HUES6 (cell line): ENCODE data around the gene TICAM2.

Experiments
- H3K27ac ChIP-seq: 2 replicates; pipeline ENCODE4 v1.7.0; 2013; ENCODE audit warnings: low read depth, mild to moderate bottlenecking, low read length, inconsistent platforms
- H3K27me3 ChIP-seq: 2 replicates; pipeline ENCODE4 v1.6.1; 2013; ENCODE audit warnings: low read length; ENCODE audit not compliant: control insufficient read depth, insufficient read depth
- H3K36me3 ChIP-seq: 2 replicates; pipeline ENCODE4 v1.6.1; 2013; ENCODE audit warnings: low read length; ENCODE audit not compliant: control insufficient read depth, insufficient read depth
- H3K4me1 ChIP-seq: 2 replicates; pipeline ENCODE4 v1.6.1; 2013; ENCODE audit warnings: low read length; ENCODE audit not compliant: control insufficient read depth, insufficient read depth
- H3K4me3 ChIP-seq: 2 replicates; pipeline ENCODE4 v1.5.1; 2013; ENCODE audit warnings: low read depth, low read length
- H3K9ac ChIP-seq: one replicate; pipeline ENCODE4 v1.6.1; 2013; ENCODE audit warnings: mild to moderate bottlenecking, low read length
- H3K9me3 ChIP-seq: 2 replicates; pipeline ENCODE4 v1.6.1; 2013; ENCODE audit warnings: low read depth, low read length; ENCODE audit not compliant: control insufficient read depth, insufficient read depth

Gene TICAM2

DNA sequence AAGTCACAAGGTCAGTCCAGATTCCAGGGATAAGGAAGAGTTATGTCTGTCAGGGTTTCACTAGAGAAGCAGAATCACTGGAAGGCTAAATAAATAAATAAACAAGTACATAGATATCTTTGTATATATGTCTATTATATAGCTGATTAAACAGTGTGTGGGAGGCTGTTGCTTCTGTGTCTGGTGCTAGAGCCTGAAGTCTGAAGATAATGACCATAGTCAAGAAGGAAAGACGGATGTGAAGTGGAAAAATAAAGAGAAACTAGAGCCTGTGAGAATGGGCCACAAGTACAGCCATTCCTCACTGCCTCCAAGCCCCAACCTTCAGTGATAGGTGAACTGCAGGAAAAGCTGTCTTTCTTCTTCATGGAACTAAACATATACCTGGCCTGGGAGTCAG lies 27.6 kb upstream of the TICAM2 start:
- Histone ChIP-seq H3K36me3 (no peaks in the 10 kb centered on the region), H3K9ac (no peak overlapping the region), H3K27ac (no peak overlapping the region), H3K27me3 (no peaks in the 10 kb centered on the region), H3K4me1 (peaks cover 12% of the 10 kb centered on the region), H3K4me3 (no peak overlapping the region), H3K9me3 (no peaks in the 10 kb centered on the region)

DNA sequence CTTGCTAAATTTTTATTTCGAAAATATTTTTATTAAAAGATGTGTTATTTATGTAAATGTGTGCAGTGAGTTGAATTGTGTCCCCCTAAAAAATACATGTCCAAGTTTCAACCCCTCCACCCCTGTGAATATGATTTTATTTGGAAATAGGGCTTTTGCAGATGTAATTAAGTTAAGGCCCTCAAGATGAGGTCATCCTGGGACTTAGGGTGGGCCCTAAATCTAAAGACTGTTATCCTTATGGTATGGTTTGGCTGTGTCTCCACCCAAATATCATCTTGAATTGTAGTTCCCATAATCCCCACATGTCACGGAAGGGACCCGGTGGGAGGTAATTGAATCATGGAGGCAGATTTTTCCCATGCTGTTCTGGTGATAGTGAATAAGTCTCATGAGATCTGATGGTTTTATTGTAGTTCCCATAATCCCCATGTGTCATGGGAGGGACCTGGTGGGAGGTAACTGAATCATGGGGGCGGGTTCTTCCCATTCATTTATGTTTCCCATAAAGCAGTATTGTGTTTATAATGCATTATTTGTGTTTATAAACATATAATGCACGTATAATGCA lies 25.1 kb upstream of the TICAM2 start:
- no peak overlapping the region for H3K27ac ChIP-seq
- H3K4me1 ChIP-seq: peaks cover 16% of the 10 kb centered on the region
- H3K9me3 ChIP-seq: no peaks in the 10 kb centered on the region
- no peaks in the 10 kb centered on the region for H3K27me3 ChIP-seq
- peaks cover 3% of the 10 kb centered on the region; the same call in 1 of the 2 replicates for H3K36me3 ChIP-seq
- no peak overlapping the region for H3K9ac ChIP-seq
- H3K4me3 ChIP-seq: no peak overlapping the region

- Histone ChIP-seq H3K9ac (peak overlapping the region; percentile 97), H3K9me3 (no peaks in the 10 kb centered on the region), H3K36me3 (peaks cover 5% of the 10 kb centered on the region; the same call in 1 of the 2 replicates), H3K4me1 (peaks cover 19% of the 10 kb centered on the region), H3K27ac (no peak overlapping the region; the same call in 1 of the 2 replicates), H3K27me3 (no peaks in the 10 kb centered on the region), H3K4me3 (peak overlapping the region; percentile 94)
Measured at GRCh38 chr5:115626445-115626823, 24.2 kb upstream of the TICAM2 start.

DNA sequence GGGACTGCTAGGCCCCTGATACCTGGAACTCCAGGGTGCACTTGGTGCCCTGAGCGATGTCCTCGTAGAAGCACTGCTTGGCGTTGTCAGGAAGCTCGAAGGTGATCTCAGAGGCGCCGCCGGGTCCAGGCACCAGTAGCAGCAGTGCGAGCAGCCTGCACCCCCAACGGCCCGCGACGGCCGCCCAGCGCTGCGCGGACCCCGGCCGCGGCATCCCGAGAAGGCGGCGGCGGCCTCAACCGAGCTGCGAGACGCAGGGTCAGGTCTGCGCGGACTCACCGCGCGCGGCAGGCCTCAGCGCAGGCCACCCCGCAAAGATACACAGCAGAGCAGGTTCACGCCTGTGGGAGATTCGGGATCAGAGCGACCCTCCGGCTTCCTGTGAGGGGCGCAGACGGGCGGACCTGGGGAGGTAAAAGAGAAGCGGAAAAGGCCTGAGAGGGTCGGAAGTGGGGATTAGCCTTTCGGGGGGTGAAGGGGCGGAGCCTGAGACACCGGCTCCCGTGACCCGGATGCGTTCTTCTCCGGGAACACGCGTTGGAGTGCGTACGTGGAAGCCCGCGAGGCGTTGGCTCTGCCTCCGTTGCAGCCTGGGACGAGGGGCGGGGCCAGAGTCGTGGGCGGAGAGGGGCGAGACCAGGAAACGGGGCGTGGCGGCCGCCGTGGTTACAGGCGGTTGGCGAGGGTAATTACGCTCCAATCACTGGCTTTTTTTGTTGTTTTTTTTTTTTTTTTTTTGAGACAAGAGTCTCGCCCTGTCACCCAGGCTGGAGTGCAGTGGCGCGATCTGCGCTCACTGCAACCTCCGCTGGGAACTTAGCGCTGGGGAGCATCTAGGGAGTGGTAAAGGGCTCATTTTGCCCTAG lies 23.5 kb upstream of the TICAM2 start, which contains the start of gene TMED7:
TSS of gene TMED7 (minus strand) at position 458 of the 866 bp plus-strand sequence. CDS start at position 214, 244 bp downstream.
- Histone ChIP-seq H3K27ac (peak within 1 kb of the TSS; percentile 85), H3K9me3 (no peaks in the 10 kb centered on the region), H3K36me3 (peaks cover 5% of the 10 kb centered on the region; the same call in 1 of the 2 replicates), H3K27me3 (no peaks in the 10 kb centered on the region), H3K4me3 (peak within 1 kb of the TSS; percentile 94), H3K4me1 (peaks cover 19% of the 10 kb centered on the region), H3K9ac (peak within 1 kb of the TSS; percentile 97)

DNA sequence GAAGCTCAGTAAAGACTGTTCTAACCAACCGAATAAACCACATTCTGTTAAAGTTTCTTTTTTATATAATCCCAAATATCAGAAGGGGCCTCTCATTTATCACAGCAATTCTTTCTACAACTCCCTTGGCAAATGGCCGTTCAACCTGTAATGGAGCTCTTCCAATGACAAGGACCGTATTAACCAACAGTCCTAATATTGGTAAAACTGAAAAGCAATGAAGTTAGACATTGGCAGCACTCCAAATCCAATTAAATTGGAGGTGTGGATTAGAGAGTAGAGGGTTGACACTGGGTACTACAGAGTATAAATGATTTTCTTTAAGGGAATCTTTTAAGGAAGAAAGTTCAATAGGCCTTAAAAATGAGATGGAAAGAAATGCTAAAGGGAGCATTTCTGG lies 22.7 kb upstream of the TICAM2 start:
- Histone ChIP-seq H3K36me3 (peaks cover 12% of the 10 kb centered on the region), H3K9ac (peak overlapping the region; percentile 97), H3K4me3 (peak overlapping the region; percentile 94), H3K27ac (no peak overlapping the region), H3K27me3 (no peaks in the 10 kb centered on the region), H3K4me1 (peaks cover 19% of the 10 kb centered on the region), H3K9me3 (no peaks in the 10 kb centered on the region)

- H3K9me3 ChIP-seq: no peaks in the 10 kb centered on the region
- H3K27me3 ChIP-seq: no peaks in the 10 kb centered on the region
- peaks cover 19% of the 10 kb centered on the region for H3K4me1 ChIP-seq
- H3K27ac ChIP-seq: no peak overlapping the region
- no peak overlapping the region for H3K9ac ChIP-seq
- H3K36me3 ChIP-seq: peaks cover 26% of the 10 kb centered on the region
- peak overlapping the region; percentile 94; the same call in 1 of the 2 replicates for H3K4me3 ChIP-seq
Measured at GRCh38 chr5:115623658-115624057, 21.4 kb upstream of the TICAM2 start.

- peaks cover 19% of the 10 kb centered on the region for H3K4me1 ChIP-seq
- H3K9ac ChIP-seq: no peak overlapping the region
Measured at GRCh38 chr5:115621365-115621900, 19.2 kb upstream of the TICAM2 start.

DNA sequence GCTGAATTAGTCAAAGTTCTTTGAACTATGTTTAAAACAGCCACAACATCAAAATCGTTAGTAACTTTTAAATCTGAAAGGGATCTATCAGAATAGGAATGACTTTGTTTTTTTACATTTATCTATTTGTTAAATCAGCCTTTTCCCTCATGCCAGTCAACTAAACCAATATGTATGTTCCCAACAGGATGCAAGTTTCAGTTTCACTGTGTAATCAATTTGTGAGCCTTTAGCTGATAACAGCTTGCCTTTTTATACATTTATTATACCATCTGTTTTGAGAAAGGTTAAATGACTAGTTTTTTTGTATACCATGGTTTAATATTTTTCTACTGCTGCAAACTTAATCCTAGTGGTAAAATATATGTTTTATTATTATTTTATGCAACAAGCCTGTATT lies 14.6 kb upstream of the TICAM2 start:
- no peaks in the 10 kb centered on the region for H3K9me3 ChIP-seq
- H3K27ac ChIP-seq: no peak overlapping the region
- H3K36me3 ChIP-seq: peaks cover 74% of the 10 kb centered on the region
- no peak overlapping the region for H3K4me3 ChIP-seq
- no peak overlapping the region for H3K9ac ChIP-seq
- no peaks in the 10 kb centered on the region for H3K27me3 ChIP-seq
- H3K4me1 ChIP-seq: no peaks in the 10 kb centered on the region

More at GRCh38 chr5:115621365-115621900, 19.2 kb upstream of the TICAM2 start:
- Histone ChIP-seq H3K27ac (no peak overlapping the region), H3K36me3 (peaks cover 45% of the 10 kb centered on the region), H3K4me3 (no peak overlapping the region), H3K9me3 (no peaks in the 10 kb centered on the region), H3K27me3 (no peaks in the 10 kb centered on the region)

DNA sequence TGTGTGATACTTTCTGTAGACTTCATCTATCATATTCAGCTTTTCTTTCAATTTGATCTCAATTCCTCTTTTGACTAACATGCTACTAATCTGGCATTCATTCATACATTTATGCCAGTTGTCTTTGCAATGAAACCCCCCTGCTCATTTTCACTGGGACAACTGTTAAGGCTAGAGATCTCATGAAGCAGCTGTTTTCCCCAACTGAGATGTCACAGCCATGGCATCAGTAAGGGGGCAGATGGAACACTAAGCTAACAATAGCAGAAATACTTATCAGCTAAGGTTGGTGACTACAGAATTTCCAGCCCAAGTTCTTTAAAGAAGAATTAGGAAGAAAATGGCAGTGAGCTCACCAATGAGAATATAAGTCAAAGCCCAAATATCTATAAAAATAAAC lies 14.2 kb upstream of the TICAM2 start:
- no peaks in the 10 kb centered on the region for H3K4me1 ChIP-seq
- no peaks in the 10 kb centered on the region for H3K9me3 ChIP-seq
- H3K9ac ChIP-seq: no peak overlapping the region
- peaks cover 78% of the 10 kb centered on the region for H3K36me3 ChIP-seq
- no peak overlapping the region for H3K27ac ChIP-seq
- no peak overlapping the region for H3K4me3 ChIP-seq
- H3K27me3 ChIP-seq: no peaks in the 10 kb centered on the region

GRCh38 chr5:115611873-115612272 lies 9.6 kb upstream of the TICAM2 start:
- no peak overlapping the region for H3K9ac ChIP-seq
- no peaks in the 10 kb centered on the region for H3K9me3 ChIP-seq
- no peak overlapping the region for H3K4me3 ChIP-seq
- H3K4me1 ChIP-seq: peaks cover 12% of the 10 kb centered on the region
- peaks cover 44% of the 10 kb centered on the region for H3K36me3 ChIP-seq
- no peak overlapping the region for H3K27ac ChIP-seq
- no peaks in the 10 kb centered on the region for H3K27me3 ChIP-seq

GRCh38 chr5:115607935-115608334 lies 5.7 kb upstream of the TICAM2 start:
- Histone ChIP-seq H3K27me3 (no peaks in the 10 kb centered on the region), H3K4me1 (peaks cover 15% of the 10 kb centered on the region), H3K9ac (no peak overlapping the region)

More at GRCh38 chr5:115607935-115608334, 5.7 kb upstream of the TICAM2 start:
- Histone ChIP-seq H3K27ac (peak overlapping the region; percentile 61; the same call in 1 of the 2 replicates), H3K4me3 (no peak overlapping the region), H3K36me3 (peaks cover 12% of the 10 kb centered on the region; the same call in 1 of the 2 replicates), H3K9me3 (no peaks in the 10 kb centered on the region)
